Omental fat pad (tissue), 4 donors: Measurements from ENCODE around the gene THBS3. TPM values are rescaled to one million over a fixed set of nuclear protein-coding genes. Genes with fewer than 3 reads are reported as not detected.
"Not testable (repeated sequence)": the region's sequence is repeated elsewhere in the genome, so short reads cannot be mapped to it uniquely, and the experiment has no call there.

Experiments used
- ATAC-seq: fragments of 150-250 bp; one replicate; pipeline ENCODE4 v1.9.1; 2016; ENCODE audit warnings: mild to moderate bottlenecking, moderate library complexity; ENCODE audit not compliant: low FRiP score
- DNase-seq: peaks from one replicate; pipeline ENCODE4 v3.0.0-alpha.2; 2019; ENCODE audit warnings: low spot score
- CTCF ChIP-seq, 3 donors: fragments of 450-650 bp; IDR thresholded peaks; one replicate each; pipeline ENCODE4 v1.5.1; 2016 to 2017; ENCODE audit warnings: antibody characterized with exemption in 3 of 3, mild to moderate bottlenecking in 3 of 3, moderate library complexity in 2 of 3
- total RNA-seq, 4 donors: library from RNA; depleted of rRNA; stranded (reverse); fragments of >200 nt; gene quantifications; one replicate each; pipeline ENCODE4 v1.1.0, GENCODE V29; 2016

THBS3 gene
- total RNA-seq, 4 donors from 2014 or later, result 11.3 to 32.2 (median 25.0) TPM

- ATAC-seq (no peak), DNase-seq (no peak)
- TF ChIP-seq CTCF (IDR thresholded peaks at IDR 0.05), result no peak
These were observed 45.5 kb upstream of the THBS3 start for GRCh38 chr1:155253208-155253607.

DNA sequence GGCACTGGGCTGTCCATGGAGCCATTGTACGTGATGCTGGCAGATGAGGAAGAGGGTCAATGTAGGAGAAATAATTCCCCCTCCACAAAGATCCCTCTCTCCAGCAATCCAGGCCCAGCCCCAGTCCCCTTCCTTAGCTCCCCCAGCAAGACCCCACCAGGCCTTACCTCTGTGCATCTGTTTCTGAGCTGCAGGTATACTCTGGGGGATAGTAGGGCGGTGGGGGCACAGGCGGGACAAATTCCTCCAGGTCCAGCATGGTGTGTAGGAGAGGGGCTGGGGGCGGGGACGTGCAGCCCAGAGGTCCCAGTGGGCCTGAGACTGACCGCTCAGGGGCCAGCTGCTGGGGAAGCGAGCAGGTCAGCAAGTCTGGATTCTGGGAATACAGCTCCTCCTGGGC, 43.9 kb upstream of the THBS3 start:
- no peak for TF ChIP-seq CTCF (IDR thresholded peaks at IDR 0.05)
- ATAC-seq (no peak), DNase-seq (no peak)

- peak in 2 of 3 donors; percentile 92 to 98 for TF ChIP-seq CTCF (IDR thresholded peaks at IDR 0.05)
- peak; percentile 78 for ATAC-seq
- peak; percentile 79 for DNase-seq
These were observed 43.1 kb upstream of the THBS3 start for GRCh38 chr1:155250633-155251449.

DNA sequence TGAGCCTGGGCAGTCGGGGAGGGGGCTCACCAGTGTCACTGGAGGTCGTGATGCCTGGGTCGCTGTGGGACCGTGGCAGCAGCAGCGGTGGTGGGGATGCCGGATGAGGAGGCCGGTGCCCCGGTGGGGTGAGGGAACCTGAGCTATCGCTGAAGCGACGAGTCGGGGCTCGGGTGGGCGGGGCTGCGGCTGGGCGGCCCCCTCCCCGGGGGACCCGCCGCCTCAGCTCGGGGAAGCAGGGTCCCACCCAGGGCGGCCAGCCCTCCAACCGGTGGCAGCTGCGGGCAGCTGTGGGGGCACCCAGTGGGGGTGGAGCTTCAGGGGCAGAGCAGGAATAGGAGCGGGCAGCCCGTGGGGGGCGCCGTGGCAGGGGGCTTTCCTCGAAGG, 42.5 kb upstream of the THBS3 start:
- TF ChIP-seq CTCF (IDR thresholded peaks at IDR 0.05), result no peak
- no peak for ATAC-seq
- no peak for DNase-seq

- TF ChIP-seq CTCF (IDR thresholded peaks at IDR 0.05), result no peak
- no peak for DNase-seq
- no peak for ATAC-seq
These were observed 40.2 kb upstream of the THBS3 start for GRCh38 chr1:155247667-155248553.

DNA sequence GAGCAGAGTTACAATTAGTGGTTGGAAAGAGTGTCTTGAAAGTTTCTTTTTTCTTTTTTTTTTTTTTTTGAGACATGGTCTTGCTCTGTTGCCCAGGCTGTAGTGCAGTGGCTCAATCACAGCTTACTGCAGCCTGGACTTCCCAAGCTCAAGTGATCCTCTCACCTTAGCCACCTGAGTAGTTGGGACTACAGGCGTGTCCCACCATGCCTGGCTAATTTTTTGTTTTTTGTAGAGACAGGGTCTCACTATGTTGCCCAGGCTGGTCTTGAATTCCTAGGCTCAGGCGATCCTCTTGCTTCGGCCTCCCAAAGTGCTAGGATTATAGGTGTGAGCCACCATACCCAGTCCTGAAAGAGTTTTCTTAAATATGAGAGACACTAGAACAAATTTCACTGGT, 39.1 kb upstream of the THBS3 start:
- ATAC-seq, result not testable (repeated sequence)

GRCh38 chr1:155245163-155245524, 37.4 kb upstream of the THBS3 start:
- TF ChIP-seq CTCF (IDR thresholded peaks at IDR 0.05), result no peak
- DNase-seq (no peak), ATAC-seq (no peak)

More for the DNA sequence above, 39.1 kb upstream of the THBS3 start:
- not testable (repeated sequence) for DNase-seq
